Fibroblast of the aortic adventitia (primary cell): ENCODE measurements around the gene SLC25A10. TPM values are rescaled to one million over a fixed set of nuclear protein-coding genes. Genes with fewer than 3 reads are reported as not detected.

Source experiments
- DNase-seq: peaks from one replicate; pipeline ENCODE4 v3.0.0-alpha.2; 2010; ENCODE audit warnings: low read depth
- H3K4me3 ChIP-seq: 2 replicates; pipeline ENCODE4 v1.5.1; 2011; ENCODE audit warnings: low read depth, mild to moderate bottlenecking, control low read depth, low read length, moderate library complexity
- total RNA-seq: library from RNA; depleted of rRNA; stranded (reverse); fragments of >200 nt; gene quantifications from 2 replicates; pipeline ENCODE4 v1.2.3, GENCODE V29; 2012; ENCODE audit warnings: low replicate concordance
- TF ChIP-seq, protein P1 (sequence below): IDR thresholded peaks from 2 replicates; pipeline ENCODE4 v1.5.1; 2011; ENCODE audit warnings: mild to moderate bottlenecking, low read length, control low read depth, inconsistent platforms; ENCODE audit not compliant: insufficient read depth

SLC25A10 gene
- total RNA-seq, 1 donor, result 19.3 TPM

DNA sequence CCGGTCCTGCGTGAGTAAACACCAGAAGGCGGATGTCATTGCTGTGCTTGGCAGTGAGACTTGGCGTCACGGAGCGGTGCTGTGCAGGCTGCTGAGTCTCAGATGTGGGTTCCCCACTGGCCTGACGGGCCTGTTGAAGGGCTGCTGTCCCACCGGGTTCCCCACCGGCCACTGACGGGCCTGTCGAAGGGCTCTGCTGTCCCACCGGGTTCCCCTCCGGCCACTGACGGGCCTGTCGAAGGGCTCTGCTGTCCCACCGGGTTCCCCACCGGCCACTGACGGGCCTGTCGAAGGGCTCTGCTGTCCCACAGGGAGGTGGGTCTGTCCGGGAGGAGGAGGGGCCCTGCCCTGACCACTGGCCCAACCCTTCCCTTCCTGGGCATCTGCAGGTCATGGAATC lies 25.5 kb upstream of the SLC25A10 start:
- TF ChIP-seq, protein P1, sequence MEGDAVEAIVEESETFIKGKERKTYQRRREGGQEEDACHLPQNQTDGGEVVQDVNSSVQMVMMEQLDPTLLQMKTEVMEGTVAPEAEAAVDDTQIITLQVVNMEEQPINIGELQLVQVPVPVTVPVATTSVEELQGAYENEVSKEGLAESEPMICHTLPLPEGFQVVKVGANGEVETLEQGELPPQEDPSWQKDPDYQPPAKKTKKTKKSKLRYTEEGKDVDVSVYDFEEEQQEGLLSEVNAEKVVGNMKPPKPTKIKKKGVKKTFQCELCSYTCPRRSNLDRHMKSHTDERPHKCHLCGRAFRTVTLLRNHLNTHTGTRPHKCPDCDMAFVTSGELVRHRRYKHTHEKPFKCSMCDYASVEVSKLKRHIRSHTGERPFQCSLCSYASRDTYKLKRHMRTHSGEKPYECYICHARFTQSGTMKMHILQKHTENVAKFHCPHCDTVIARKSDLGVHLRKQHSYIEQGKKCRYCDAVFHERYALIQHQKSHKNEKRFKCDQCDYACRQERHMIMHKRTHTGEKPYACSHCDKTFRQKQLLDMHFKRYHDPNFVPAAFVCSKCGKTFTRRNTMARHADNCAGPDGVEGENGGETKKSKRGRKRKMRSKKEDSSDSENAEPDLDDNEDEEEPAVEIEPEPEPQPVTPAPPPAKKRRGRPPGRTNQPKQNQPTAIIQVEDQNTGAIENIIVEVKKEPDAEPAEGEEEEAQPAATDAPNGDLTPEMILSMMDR, result no peak
- no peak for DNase-seq
- no peak overlapping the region for H3K4me3 ChIP-seq

DNA sequence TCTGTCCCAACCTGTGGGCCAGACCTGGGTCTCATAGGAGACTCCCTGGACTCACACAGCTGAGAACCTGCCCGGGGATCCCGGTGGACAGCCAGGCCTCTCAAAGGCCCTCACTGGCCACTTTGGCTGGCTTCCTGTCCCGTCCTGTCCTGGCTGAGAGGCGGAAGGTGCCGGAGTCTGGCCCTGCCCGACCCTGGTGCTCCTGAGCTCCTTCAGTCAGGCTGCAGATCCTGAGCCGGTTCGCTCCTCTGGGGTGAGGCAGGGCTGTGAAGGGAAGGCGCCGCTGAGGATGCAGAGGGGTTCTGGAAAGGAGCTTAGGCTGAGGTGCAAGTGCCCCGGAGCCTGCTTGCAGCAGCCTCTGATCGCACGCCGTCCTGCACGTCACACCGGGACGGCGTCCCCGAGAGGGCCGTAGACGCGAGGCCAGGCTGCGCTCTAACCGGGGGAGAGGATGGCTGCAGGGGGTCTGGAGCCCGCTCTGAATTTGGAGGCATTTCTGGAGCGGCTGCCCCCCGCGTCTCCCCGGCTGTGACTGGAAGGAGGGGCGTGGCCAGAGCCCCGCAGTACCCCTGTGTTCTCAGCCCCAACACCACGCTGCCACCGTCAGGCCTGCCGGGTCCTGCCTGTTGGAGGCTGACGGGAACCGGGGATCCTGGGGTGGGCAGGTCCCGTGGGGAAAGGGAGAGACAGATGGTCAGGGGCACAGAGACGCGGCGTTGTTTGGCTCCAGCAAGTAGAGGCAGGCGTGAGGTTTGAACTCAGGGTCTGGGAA lies 24.1 kb upstream of the SLC25A10 start:
- TF ChIP-seq, protein P1, result no peak
- no peak for DNase-seq
- no peak overlapping the region for H3K4me3 ChIP-seq

DNA sequence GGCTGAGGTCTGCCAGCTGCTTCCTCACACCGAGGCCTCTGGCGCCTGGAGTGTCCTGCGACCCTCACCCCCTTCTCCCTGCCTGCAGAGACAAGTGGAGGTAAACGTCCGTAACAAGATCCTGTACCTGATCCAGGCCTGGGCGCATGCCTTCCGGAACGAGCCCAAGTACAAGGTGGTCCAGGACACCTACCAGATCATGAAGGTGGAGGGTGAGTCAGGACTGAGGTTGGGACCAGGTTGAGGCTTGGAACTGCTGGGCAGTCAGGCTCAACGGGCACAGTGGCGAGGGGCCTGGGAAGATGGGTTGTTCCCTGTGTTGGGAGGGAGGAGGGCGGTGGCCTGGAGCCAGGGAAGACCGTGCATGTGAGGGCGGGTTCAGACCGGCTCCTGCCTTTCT lies 23.5 kb upstream of the SLC25A10 start:
- H3K4me3 ChIP-seq, result no peak overlapping the region
- DNase-seq, result no peak
- TF ChIP-seq, protein P1, result no peak

DNA sequence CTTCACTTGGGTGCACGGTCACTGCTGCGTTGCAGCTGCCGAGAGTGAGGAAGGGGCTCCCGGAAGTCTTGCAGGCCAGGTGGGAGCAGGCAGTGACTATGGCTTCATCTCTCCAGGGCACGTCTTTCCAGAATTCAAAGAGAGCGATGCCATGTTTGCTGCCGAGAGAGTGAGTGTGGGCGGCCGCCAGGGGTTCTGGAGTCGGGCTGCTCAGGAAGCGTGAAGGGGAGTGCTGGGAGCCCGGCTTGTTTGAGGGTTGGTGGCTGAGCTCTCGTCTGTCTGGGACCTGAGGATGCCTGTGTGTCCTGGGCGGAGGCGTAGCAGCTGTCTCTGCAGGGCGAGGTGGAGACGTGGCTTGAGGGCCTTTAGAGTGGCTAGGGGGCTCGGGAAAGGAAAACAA lies 22.0 kb upstream of the SLC25A10 start:
- DNase-seq, result no peak
- H3K4me3 ChIP-seq, result no peak overlapping the region
- TF ChIP-seq, protein P1, result no peak

DNA sequence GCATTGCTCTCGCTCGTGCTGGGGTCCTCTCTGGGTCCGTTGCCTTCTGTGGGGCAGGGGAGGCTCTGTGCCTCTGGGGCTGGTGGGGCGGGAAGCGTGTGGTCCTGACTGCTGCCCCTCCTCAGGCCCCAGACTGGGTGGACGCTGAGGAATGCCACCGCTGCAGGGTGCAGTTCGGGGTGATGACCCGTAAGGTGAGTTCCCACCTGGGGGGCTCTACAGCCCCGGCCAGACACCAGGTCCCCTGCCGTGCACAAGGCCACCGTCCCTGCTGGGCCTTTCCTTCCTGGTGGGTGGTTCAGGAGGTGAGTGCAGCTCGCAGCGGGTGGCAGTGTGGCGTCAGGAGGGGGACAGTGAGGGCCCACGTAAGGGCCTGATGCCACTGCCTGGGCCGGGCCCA lies 21.5 kb upstream of the SLC25A10 start:
- H3K4me3 ChIP-seq, result no peak overlapping the region
- no peak for DNase-seq
- TF ChIP-seq, protein P1, result no peak

DNA sequence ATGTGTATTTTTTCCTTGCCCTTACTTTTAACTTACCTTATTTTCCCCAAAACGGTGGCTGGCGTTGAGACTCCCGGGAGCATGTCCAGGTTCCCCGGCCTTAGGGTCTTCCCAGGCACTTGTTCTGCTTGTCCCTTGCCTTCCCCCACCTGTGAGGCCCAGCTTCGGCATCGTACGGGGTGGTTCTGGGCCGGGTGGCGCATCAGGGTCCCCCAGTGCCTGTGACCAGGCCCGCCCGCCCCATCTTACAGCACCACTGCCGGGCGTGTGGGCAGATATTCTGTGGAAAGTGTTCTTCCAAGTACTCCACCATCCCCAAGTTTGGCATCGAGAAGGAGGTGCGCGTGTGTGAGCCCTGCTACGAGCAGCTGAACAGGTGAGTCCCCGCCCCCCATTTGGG lies 20.9 kb upstream of the SLC25A10 start:
- DNase-seq, result no peak
- no peak overlapping the region for H3K4me3 ChIP-seq
- TF ChIP-seq, protein P1, result no peak

DNA sequence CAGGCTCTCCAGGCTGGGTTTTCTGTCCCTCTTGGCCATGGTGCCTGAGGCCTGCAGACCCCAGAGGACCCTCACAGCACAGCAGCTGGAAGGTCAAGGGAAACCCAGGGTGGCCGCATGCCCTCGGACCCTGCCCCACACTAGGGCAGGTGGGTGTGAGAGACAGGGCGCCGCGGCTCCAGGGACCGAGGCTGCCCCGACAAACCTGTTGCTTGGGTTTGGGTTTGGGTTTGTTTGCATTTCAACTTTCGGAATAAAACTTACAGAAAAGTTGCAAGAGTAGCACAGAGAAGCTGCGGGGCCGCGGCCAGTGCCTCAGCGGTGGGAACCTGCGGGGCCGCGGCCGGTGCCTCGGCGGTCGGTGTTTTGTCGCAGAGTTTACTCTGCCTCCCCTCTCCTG lies 20.5 kb upstream of the SLC25A10 start:
- TF ChIP-seq, protein P1, result no peak
- no peak overlapping the region for H3K4me3 ChIP-seq
- DNase-seq, result no peak
